K562 (cell line): ENCODE data around the gene ZNF324B. TPM values are rescaled to one million over a fixed set of nuclear protein-coding genes. Genes with fewer than 3 reads are reported as not detected.

Experiments
- ARID2 ChIP-seq: fragments of 450-650 bp; IDR thresholded peaks from 2 replicates; pipeline ENCODE4 v1.6.1; 2017; ENCODE audit warnings: antibody characterized with exemption, mild to moderate bottlenecking
- ATF7 ChIP-seq: fragments of 450-650 bp; IDR thresholded peaks from 2 replicates; pipeline ENCODE4 v1.7.1; 2014; ENCODE audit warnings: mild to moderate bottlenecking, moderate library complexity
- EHMT2 ChIP-seq: fragments of 450-650 bp; IDR thresholded peaks from 2 replicates; pipeline ENCODE4 v1.6.1; 2018; ENCODE audit warnings: antibody characterized with exemption
- EP300 ChIP-seq: IDR thresholded peaks from 2 replicates; pipeline ENCODE4 v1.6.1; 2012; ENCODE audit warnings: low read length, improper control_type of control experiment
- EP400 ChIP-seq: fragments of 450-650 bp; IDR thresholded peaks from 2 replicates; pipeline ENCODE4 v1.6.1; 2017; ENCODE audit warnings: antibody characterized with exemption, mild to moderate bottlenecking, moderate library complexity
- NEUROD1 ChIP-seq: fragments of 150-350 bp; IDR thresholded peaks from 2 replicates; pipeline ENCODE4 v1.6.1; 2014; ENCODE audit warnings: borderline replicate concordance, low read length, low read depth; ENCODE audit not compliant: partially characterized antibody
- PRMT5 ChIP-seq: sonication (generic); formaldehyde crosslinking; IDR thresholded peaks from 2 replicates; pipeline ENCODE4 v1.5.0; 2020; ENCODE audit warnings: missing genetic modification reagents
- RBM22 ChIP-seq: fragments of 200-400 bp; formaldehyde crosslinking; IDR thresholded peaks from 2 replicates; pipeline ENCODE4 v1.6.1; 2018; ENCODE audit warnings: low read length, low read depth; ENCODE audit not compliant: poor library complexity, severe bottlenecking
- RBM25 ChIP-seq: fragments of 200-400 bp; formaldehyde crosslinking; IDR thresholded peaks from 2 replicates; pipeline ENCODE4 v1.6.1; 2018; ENCODE audit warnings: low read length, low read depth, moderate library complexity; ENCODE audit not compliant: severe bottlenecking
- SAP30 ChIP-seq: fragments of 200-600 bp; sonication (generic); IDR thresholded peaks from 2 replicates; pipeline ENCODE4 v1.6.1; 2012; ENCODE audit warnings: borderline replicate concordance, low read depth, mild to moderate bottlenecking, moderate library complexity, low read length, control low read depth, inconsistent platforms; ENCODE audit not compliant: insufficient read depth, poor library complexity, severe bottlenecking
- SMC3 ChIP-seq: conservative IDR thresholded peaks from 2 replicates; pipeline ENCODE4 v1.6.1; 2011; ENCODE audit warnings: low read depth, low read length, improper control_type of control experiment; ENCODE audit not compliant: insufficient read depth
- TOE1 ChIP-seq, 2 experiments: fragments of 450-650 bp in 1 of 2; sonication (generic) in 1 of 2; formaldehyde crosslinking in 1 of 2; IDR thresholded peaks; 2 replicates each; pipeline versions ENCODE4 v1.7.1 to v1.8.0; 2016 to 2022; ENCODE audit warnings: borderline replicate concordance in 2 of 2, mild to moderate bottlenecking in 2 of 2, antibody characterized with exemption in 1 of 2, inconsistent platforms in 1 of 2, low read depth in 1 of 2, missing genetic modification reagents in 1 of 2, moderate library complexity in 1 of 2
- ZNF561 ChIP-seq: fragments of 450-650 bp; formaldehyde crosslinking; conservative IDR thresholded peaks from 2 replicates; pipeline ENCODE4 v1.4.0; 2020; ENCODE audit warnings: mild to moderate bottlenecking, moderate library complexity
- ZNF644 ChIP-seq: fragments of 200-800 bp; sonication (Bioruptor generic); IDR thresholded peaks from 2 replicates; pipeline ENCODE4 v1.6.1; 2016; ENCODE audit warnings: low read depth, missing genetic modification characterization, missing compliant biosample characterization
- polyA plus RNA-seq, 8 experiments: library from polyadenylated mRNA; depleted of rRNA in 4 of 8; stranded (reverse) in 5 of 8; unstranded in 3 of 8; fragments of >200 nt; fragmentation: Nextera tagmentation in 2 of 8; fragmentation: Illumina TruSeq in 1 of 8; extraction: Ambion mirVana in 2 of 8; extraction: Trizol in 1 of 8; gene quantifications; 2 replicates each; pipeline versions ENCODE4 v1.2.1 to v1.2.3, GENCODE V29; 2011 to 2014; ENCODE audit warnings: inconsistent platforms in 1 of 8, missing spikeins in 1 of 8
- total RNA-seq, 7 experiments: library from RNA; depleted of rRNA in 6 of 7; stranded (reverse); fragments of >200 nt in 6 of 7; fragmentation: Illumina TruSeq in 2 of 7; extraction: Trizol in 2 of 7; gene quantifications; 2 replicates each; pipeline versions ENCODE4 v1.2.1 to v1.2.3, GENCODE V29; 2011 to 2021; ENCODE audit warnings: low replicate concordance in 1 of 7
- TF ChIP-seq, protein P1 (sequence below): fragments of 250-450 bp; sonication (Bioruptor Pico); IDR thresholded peaks from 2 replicates; pipeline ENCODE4 v1.5.0; 2020; ENCODE audit warnings: mild to moderate bottlenecking
- TF ChIP-seq, protein P2 (sequence below): fragments of 250-450 bp; sonication (Bioruptor Pico); IDR thresholded peaks from 2 replicates; pipeline ENCODE4 v1.9.0; 2021; ENCODE audit warnings: mild to moderate bottlenecking, inconsistent platforms
- TF ChIP-seq, protein P3 (sequence below): fragments of 250-450 bp; sonication (Bioruptor Pico); IDR thresholded peaks from 2 replicates; pipeline ENCODE4 v1.8.0; 2022; ENCODE audit warnings: moderate library complexity, mild to moderate bottlenecking, inconsistent platforms
- TF ChIP-seq, protein P4 (sequence below): fragments of 250-450 bp; sonication (Bioruptor Pico); IDR thresholded peaks from 2 replicates; pipeline ENCODE4 v1.4.0; 2020; ENCODE audit warnings: mild to moderate bottlenecking, moderate library complexity
- TF ChIP-seq, protein P5 (sequence below): conservative IDR thresholded peaks from 2 replicates; pipeline ENCODE4 v1.6.1; 2011; ENCODE audit warnings: low read depth, mild to moderate bottlenecking, low read length; ENCODE audit not compliant: control insufficient read depth

The ZNF324B gene
- total and polyA plus RNA-seq, 9 of the 15 experiments (the other 6 are each of a cell fraction or from before 2014, with no cell fraction given), result 0.20 to 13.5 (median 5.7) TPM

DNA sequence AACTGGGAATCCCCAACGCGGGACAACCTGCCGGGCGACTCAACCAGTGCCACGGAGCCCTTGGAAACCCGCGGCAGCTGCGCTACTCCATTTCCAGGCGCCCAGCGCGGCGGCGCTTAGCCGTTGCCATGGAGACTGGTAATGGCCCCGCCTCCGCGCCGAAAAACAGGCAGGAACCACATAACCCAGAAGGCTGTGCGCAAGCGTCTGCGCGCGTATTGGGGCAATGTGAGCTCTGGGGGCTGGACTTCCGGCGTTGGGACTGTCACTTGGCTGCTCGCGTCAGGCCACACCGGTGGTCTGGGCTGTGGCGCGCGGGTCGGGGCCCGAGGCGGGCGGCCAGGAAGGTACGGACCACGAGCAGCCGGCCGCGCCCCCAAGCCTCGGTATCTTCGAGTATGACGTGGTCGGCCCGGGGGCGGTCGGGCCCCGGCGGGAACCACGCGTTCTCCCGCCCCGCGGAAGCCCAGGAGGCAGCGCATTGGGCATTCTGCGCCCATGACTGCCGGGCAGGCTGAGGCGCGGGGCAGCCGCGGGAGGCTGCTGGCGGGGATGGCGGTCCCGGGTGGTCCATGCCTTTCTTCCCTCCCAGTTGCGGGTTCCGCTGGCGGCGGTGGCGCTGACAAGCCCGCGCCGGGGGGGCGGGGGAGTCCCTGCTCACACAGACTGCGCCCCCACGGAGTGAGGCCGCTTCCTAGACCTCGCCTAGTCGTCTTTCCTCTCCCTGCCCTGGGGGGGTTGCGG, at the start of gene ZNF324B (continued):
- TF ChIP-seq SMC3 (no peak), NEUROD1 (peak; percentile 73), RBM25 (peak; percentile 64), EHMT2 (no peak), SAP30 (peak; percentile 24), EP300 (no peak), ZNF644 (tag) (no peak), TOE1 (IDR thresholded peaks at IDR 0.05; ENCODE audit: borderline replicate concordance) (no peak), TOE1 (CRISPR knock-in tag; IDR thresholded peaks at IDR 0.05; ENCODE audit: borderline replicate concordance, low read depth) (no peak), ARID2 (no peak), ZNF561 (CRISPR knock-in tag) (no peak), PRMT5 (CRISPR knock-in tag) (no peak), EP400 (peak; percentile 70; the same call in 1 of the 2 replicates), RBM22 (peak; percentile 84), ATF7 (peak; percentile 79)
- TF ChIP-seq, protein P1, sequence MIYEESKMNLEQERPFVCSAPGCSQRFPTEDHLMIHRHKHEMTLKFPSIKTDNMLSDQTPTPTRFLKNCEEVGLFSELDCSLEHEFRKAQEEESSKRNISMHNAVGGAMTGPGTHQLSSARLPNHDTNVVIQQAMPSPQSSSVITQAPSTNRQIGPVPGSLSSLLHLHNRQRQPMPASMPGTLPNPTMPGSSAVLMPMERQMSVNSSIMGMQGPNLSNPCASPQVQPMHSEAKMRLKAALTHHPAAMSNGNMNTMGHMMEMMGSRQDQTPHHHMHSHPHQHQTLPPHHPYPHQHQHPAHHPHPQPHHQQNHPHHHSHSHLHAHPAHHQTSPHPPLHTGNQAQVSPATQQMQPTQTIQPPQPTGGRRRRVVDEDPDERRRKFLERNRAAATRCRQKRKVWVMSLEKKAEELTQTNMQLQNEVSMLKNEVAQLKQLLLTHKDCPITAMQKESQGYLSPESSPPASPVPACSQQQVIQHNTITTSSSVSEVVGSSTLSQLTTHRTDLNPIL (CRISPR knock-in tag), result no peak
- TF ChIP-seq, protein P2, sequence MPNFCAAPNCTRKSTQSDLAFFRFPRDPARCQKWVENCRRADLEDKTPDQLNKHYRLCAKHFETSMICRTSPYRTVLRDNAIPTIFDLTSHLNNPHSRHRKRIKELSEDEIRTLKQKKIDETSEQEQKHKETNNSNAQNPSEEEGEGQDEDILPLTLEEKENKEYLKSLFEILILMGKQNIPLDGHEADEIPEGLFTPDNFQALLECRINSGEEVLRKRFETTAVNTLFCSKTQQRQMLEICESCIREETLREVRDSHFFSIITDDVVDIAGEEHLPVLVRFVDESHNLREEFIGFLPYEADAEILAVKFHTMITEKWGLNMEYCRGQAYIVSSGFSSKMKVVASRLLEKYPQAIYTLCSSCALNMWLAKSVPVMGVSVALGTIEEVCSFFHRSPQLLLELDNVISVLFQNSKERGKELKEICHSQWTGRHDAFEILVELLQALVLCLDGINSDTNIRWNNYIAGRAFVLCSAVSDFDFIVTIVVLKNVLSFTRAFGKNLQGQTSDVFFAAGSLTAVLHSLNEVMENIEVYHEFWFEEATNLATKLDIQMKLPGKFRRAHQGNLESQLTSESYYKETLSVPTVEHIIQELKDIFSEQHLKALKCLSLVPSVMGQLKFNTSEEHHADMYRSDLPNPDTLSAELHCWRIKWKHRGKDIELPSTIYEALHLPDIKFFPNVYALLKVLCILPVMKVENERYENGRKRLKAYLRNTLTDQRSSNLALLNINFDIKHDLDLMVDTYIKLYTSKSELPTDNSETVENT, result 0 out of 2 replicates have a peak, but pooled peaks have one; percentile 26
- TF ChIP-seq, protein P3, sequence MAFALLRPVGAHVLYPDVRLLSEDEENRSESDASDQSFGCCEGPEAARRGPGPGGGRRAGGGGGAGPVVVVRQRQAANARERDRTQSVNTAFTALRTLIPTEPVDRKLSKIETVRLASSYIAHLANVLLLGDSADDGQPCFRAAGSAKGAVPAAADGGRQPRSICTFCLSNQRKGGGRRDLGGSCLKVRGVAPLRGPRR (CRISPR knock-in tag), result no peak
- TF ChIP-seq, protein P4, sequence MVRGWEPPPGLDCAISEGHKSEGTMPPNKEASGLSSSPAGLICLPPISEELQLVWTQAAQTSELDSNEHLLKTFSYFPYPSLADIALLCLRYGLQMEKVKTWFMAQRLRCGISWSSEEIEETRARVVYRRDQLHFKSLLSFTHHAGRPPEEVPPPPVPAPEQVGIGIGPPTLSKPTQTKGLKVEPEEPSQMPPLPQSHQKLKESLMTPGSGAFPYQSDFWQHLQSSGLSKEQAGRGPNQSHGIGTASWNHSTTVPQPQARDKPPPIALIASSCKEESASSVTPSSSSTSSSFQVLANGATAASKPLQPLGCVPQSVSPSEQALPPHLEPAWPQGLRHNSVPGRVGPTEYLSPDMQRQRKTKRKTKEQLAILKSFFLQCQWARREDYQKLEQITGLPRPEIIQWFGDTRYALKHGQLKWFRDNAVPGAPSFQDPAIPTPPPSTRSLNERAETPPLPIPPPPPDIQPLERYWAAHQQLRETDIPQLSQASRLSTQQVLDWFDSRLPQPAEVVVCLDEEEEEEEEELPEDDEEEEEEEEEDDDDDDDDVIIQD, result no peak
- TF ChIP-seq, protein P5, sequence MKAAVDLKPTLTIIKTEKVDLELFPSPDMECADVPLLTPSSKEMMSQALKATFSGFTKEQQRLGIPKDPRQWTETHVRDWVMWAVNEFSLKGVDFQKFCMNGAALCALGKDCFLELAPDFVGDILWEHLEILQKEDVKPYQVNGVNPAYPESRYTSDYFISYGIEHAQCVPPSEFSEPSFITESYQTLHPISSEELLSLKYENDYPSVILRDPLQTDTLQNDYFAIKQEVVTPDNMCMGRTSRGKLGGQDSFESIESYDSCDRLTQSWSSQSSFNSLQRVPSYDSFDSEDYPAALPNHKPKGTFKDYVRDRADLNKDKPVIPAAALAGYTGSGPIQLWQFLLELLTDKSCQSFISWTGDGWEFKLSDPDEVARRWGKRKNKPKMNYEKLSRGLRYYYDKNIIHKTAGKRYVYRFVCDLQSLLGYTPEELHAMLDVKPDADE, result peak; percentile 89; the same call in 1 of the 2 replicates
